H1 (cell line): ENCODE data around the gene DGKD.

Experiments used
- ASH2L ChIP-seq: fragments of 200-600, 300-600 bp; sonication (generic); IDR thresholded peaks from one replicate; pipeline ENCODE4 v1.7.1; 2017; ENCODE audit warnings: low read length
- ATF3 ChIP-seq: IDR thresholded peaks from 2 replicates; pipeline ENCODE4 v1.6.1; 2011; ENCODE audit warnings: low read depth, mild to moderate bottlenecking, low read length; ENCODE audit not compliant: insufficient read depth
- BCL11A ChIP-seq, 2 experiments: IDR thresholded peaks; one replicate each; pipeline ENCODE4 v1.6.1; 2011; ENCODE audit warnings: low read depth in 2 of 2, low read length in 2 of 2, mild to moderate bottlenecking in 2 of 2
- CHD1 ChIP-seq: IDR thresholded peaks from 2 replicates; pipeline ENCODE4 v1.6.1; 2012; ENCODE audit warnings: low read depth, low read length, improper control_type of control experiment
- CTCF ChIP-seq, 3 experiments: IDR thresholded peaks; 1 replicate in 2 of 3; 2 replicates in 1 of 3; pipeline versions ENCODE4 v1.5.1 to v1.6.1; 2011; ENCODE audit warnings: low read length in 3 of 3, mild to moderate bottlenecking in 3 of 3, inconsistent platforms in 2 of 3, low read depth in 1 of 3, moderate library complexity in 1 of 3; ENCODE audit not compliant: insufficient read depth in 1 of 3; ENCODE audit errors: control extremely low read depth in 1 of 3
- EP300 ChIP-seq, 2 experiments: IDR thresholded peaks; 1 replicate in 1 of 2; 2 replicates in 1 of 2; pipeline ENCODE4 v1.6.1; 2011 to 2012; ENCODE audit warnings: low read depth in 2 of 2, low read length in 2 of 2, mild to moderate bottlenecking in 2 of 2, borderline replicate concordance in 1 of 2, inconsistent platforms in 1 of 2, moderate library complexity in 1 of 2
- GABPA ChIP-seq: IDR thresholded peaks from 2 replicates; pipeline ENCODE4 v1.6.1; 2011; ENCODE audit warnings: mild to moderate bottlenecking, low read length, moderate library complexity, borderline replicate concordance; ENCODE audit not compliant: insufficient read depth
- KDM1A ChIP-seq: fragments of 200-600, 300-600 bp; sonication (generic); IDR thresholded peaks from 2 replicates; pipeline ENCODE4 v1.7.1; 2016; ENCODE audit warnings: mild to moderate bottlenecking, low read length, borderline replicate concordance
- PHF8 ChIP-seq: fragments of 200-600 bp; sonication (generic); conservative IDR thresholded peaks from 2 replicates; pipeline ENCODE4 v1.7.1; 2012; ENCODE audit warnings: low read depth, mild to moderate bottlenecking, inconsistent platforms, low read length, moderate library complexity
- RFX5 ChIP-seq: IDR thresholded peaks from 2 replicates; pipeline ENCODE4 v1.6.1; 2011; ENCODE audit warnings: low read depth, low read length, improper control_type of control experiment, borderline replicate concordance
- SP1 ChIP-seq: IDR thresholded peaks from 2 replicates; pipeline ENCODE4 v1.6.1; 2011; ENCODE audit warnings: low read depth, low read length
- TAF1 ChIP-seq: IDR thresholded peaks from 2 replicates; pipeline ENCODE4 v1.6.1; 2011; ENCODE audit warnings: mild to moderate bottlenecking, low read depth, low read length
- TBP ChIP-seq: IDR thresholded peaks from 2 replicates; pipeline ENCODE4 v1.6.1; 2011; ENCODE audit warnings: low read depth, low read length, improper control_type of control experiment

- TF ChIP-seq CHD1 (no peak), CTCF (IDR thresholded peaks at IDR 0.05; ENCODE audit: control extremely low read depth in 1 of 3, insufficient read depth in 1 of 3, low read depth in 1 of 3, low read length in 3 of 3) (no peak), KDM1A (no peak), EP300 (IDR thresholded peaks at IDR 0.05; ENCODE audit: borderline replicate concordance in 1 of 2, low read depth in 2 of 2, low read length in 2 of 2) (no peak), TBP (no peak), GABPA (no peak), TAF1 (no peak), PHF8 (no peak), SP1 (no peak), BCL11A (IDR thresholded peaks at IDR 0.05; ENCODE audit: low read depth in 2 of 2, low read length in 2 of 2) (no peak), ATF3 (no peak), ASH2L (no peak), RFX5 (no peak)
Observed at GRCh38 chr2:233426619-233427342, 72.5 kb downstream of the DGKD start.
